ENCODE results near the gene ZNF680.

DNA sequence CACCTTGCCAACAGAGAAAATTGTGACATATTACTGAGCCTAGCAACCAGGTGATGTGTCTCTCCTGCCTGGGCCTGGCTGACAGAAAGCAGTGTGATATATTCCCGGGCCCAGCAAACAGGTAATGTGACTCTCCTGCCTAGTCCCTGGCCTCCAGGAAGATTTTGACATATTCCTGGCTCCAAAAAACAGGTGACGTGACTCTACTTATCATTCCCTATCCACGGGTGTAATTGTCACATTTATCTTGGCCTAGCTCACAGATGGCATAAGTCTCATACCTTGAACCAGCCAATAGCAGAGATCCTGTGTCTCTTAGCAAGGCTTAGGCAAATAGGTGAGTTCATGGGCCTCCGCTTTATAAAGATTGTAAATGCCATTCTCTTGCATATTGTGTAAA is 49.6 kb upstream of the ZNF680 start:
- TF ChIP-seq CTCF (IDR thresholded peaks at IDR 0.05) (no peak), POLR2A (IDR thresholded peaks at IDR 0.05) (no peak)

Data from adrenal gland (tissue), 5 donors.